ENCODE measurements around the gene PDXK. TPM values are rescaled to one million over a fixed set of nuclear protein-coding genes. Genes with fewer than 3 reads are reported as not detected.

PDXK gene
- polyA plus RNA-seq, 4 donors = 65.4 to 105 (median 67.6) TPM

DNA sequence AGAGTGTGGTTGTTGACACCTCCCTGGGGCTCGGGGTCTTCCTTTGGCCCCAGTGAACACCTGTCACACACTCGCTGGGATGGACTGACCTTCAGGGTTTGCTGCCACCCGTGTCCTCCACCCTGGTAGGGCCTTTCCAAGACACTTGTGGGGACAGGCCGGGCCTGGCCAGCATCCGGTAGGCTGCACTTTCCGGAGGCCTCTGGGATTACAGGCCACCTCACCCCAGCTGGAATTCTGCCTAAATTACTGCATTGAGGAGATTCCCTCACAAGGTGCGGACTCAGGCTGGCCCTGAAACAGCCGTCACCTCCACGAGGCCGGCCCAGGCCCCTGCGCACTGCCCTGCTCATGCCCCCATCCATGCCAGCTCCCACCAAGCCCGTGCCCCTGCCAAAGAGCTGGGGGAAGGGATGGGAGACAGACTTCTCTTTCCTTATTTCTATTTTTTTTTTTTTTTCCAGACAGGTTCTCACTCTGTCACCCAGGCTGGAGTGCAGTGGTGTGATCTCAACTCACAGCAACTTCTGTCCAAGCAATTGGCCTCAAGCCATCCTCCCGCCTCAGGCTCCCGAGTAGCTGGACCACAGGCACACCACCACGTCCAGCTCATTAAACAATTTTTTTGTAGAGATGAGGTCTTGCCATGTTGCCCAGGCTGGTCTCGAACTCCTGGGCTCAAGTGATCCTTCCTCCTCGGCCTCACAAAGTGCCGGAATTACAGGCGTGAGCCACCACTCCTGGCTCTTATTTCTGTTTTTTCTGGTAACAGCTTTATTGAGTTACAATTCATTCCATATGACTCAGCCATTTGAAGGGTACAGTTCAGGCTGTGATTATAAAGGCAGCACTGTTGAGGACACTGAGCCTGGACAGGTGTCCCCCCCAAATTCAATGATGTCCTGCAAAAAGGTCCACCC is 45.9 kb downstream of the PDXK start:
- WGBS, 3 donors = 82 to 85% (median 85%) methylated on average over 18 to 19 of the region's 19 CpGs
- Histone ChIP-seq H3K27ac (ENCODE audit: low read depth in 1 of 3, low read length in 2 of 3) (no peak overlapping the region), H3K36me3 (ENCODE audit: control insufficient read depth in 3 of 3, insufficient read depth in 2 of 3, low read depth in 1 of 3, low read length in 3 of 3) (peaks cover 0 to 46% (median 7%) of the 10 kb centered on the region in 3 donors), H3K4me1 (ENCODE audit: control insufficient read depth in 3 of 3, insufficient read depth in 2 of 3, low read depth in 1 of 3, low read length in 2 of 3) (peaks cover 0 to 25% (median 0%) of the 10 kb centered on the region in 3 donors), H3K9me3 (ENCODE audit: control insufficient read depth in 2 of 2, insufficient read depth in 1 of 2, low read depth in 1 of 2, low read length in 1 of 2) (peaks cover 0 to 3% of the 10 kb centered on the region in 2 donors), H3K27me3 (ENCODE audit: control insufficient read depth in 3 of 3, insufficient read depth in 3 of 3, low read length in 3 of 3) (no peaks in the 10 kb centered on the region), H3K4me3 (ENCODE audit: low read depth in 1 of 3, low read length in 3 of 3) (no peak overlapping the region)
- FAIRE-seq (no peak), DNase-seq (no peak)

DNA sequence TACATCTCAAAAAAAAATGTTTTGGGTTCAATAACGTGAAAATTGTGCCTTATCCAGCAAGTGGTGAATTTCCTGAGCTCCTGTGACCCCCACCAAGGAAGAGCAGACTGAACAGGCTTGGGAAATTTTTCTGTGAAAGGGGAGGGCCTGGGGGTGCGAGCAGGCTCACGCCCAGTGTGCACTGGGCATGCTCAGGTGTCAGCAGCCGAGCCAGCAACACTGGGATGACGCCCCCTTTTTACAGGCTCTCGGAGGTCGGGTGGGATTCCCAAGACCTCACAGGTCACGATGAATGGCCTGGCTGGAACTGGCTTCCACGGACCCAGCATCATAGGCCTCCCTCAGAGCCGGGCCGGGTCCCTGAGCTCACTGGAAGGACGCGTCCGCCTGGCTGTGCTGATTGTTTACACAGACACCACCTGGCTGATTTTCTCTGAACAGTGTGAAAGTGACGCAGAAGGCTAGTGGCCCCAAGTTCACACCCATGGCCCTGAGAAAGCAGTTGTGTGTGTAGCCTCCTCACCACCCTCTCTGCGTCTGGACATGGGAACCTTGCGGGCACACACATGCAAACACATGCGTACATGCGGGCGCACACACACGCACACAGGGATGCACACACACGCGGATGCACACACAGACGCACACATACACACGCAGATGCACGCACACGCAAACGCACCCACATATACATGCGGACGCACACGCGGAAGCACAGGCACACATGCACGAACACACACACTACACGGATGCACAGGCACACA is 48.0 kb downstream of the PDXK start:
- Histone ChIP-seq H3K27me3 (ENCODE audit: control insufficient read depth in 3 of 3, insufficient read depth in 3 of 3, low read length in 3 of 3) (no peaks in the 10 kb centered on the region), H3K36me3 (ENCODE audit: control insufficient read depth in 3 of 3, insufficient read depth in 2 of 3, low read depth in 1 of 3, low read length in 3 of 3) (peaks cover 0 to 27% (median 4%) of the 10 kb centered on the region in 3 donors), H3K27ac (ENCODE audit: low read depth in 1 of 3, low read length in 2 of 3) (no peak overlapping the region), H3K4me1 (ENCODE audit: control insufficient read depth in 3 of 3, insufficient read depth in 2 of 3, low read depth in 1 of 3, low read length in 2 of 3) (peaks cover 0 to 25% (median 0%) of the 10 kb centered on the region in 3 donors), H3K9me3 (ENCODE audit: control insufficient read depth in 2 of 2, insufficient read depth in 1 of 2, low read depth in 1 of 2, low read length in 1 of 2) (peaks cover 0 to 3% of the 10 kb centered on the region in 2 donors), H3K4me3 (ENCODE audit: low read depth in 1 of 3, low read length in 3 of 3) (no peak overlapping the region)
- FAIRE-seq = no peak
- 57 to 73% (median 64%) methylated on average over 34 of the region's 34 CpGs for WGBS, 3 donors
- DNase-seq = peak; percentile 36 to 61

DNA sequence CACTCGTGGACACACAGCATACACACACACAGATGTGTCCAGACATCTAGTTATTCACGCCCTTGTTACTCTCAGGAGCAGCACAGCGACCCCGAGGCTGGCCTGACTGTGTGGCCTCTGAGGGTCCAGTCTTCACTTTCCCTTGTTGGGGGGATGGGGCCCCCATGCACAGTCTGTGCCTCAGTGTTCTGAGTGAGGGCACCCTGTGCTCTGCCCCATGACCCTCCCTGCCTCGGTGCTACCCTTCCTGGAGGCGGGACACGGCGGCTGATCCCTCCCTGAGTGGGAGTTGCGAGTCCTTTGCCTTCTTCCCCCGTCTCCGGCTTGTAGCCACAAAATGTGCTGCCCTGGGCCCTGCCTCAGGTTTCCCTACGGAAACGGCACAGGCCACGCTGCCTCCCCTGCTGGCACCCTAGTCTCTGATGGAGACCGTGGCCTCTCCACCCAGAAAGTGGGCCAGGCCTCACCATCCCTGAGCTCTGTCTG is 48.6 kb downstream of the PDXK start:
- Histone ChIP-seq H3K27me3 (ENCODE audit: control insufficient read depth in 3 of 3, insufficient read depth in 3 of 3, low read length in 3 of 3) (no peaks in the 10 kb centered on the region), H3K36me3 (ENCODE audit: control insufficient read depth in 3 of 3, insufficient read depth in 2 of 3, low read depth in 1 of 3, low read length in 3 of 3) (peaks cover 0 to 22% (median 4%) of the 10 kb centered on the region in 3 donors), H3K4me3 (ENCODE audit: low read depth in 1 of 3, low read length in 3 of 3) (no peak overlapping the region), H3K4me1 (ENCODE audit: control insufficient read depth in 3 of 3, insufficient read depth in 2 of 3, low read depth in 1 of 3, low read length in 2 of 3) (peaks cover 0 to 25% (median 0%) of the 10 kb centered on the region in 3 donors), H3K9me3 (ENCODE audit: control insufficient read depth in 2 of 2, insufficient read depth in 1 of 2, low read depth in 1 of 2, low read length in 1 of 2) (peaks cover 0 to 3% of the 10 kb centered on the region in 2 donors), H3K27ac (ENCODE audit: low read depth in 1 of 3, low read length in 2 of 3) (peak overlapping the region; percentile 59 to 77 (median 70))
- DNase-seq = no peak
- no peak for FAIRE-seq
- WGBS, 3 donors = 75 to 81% (median 81%) methylated on average over 15 of the region's 15 CpGs

DNA sequence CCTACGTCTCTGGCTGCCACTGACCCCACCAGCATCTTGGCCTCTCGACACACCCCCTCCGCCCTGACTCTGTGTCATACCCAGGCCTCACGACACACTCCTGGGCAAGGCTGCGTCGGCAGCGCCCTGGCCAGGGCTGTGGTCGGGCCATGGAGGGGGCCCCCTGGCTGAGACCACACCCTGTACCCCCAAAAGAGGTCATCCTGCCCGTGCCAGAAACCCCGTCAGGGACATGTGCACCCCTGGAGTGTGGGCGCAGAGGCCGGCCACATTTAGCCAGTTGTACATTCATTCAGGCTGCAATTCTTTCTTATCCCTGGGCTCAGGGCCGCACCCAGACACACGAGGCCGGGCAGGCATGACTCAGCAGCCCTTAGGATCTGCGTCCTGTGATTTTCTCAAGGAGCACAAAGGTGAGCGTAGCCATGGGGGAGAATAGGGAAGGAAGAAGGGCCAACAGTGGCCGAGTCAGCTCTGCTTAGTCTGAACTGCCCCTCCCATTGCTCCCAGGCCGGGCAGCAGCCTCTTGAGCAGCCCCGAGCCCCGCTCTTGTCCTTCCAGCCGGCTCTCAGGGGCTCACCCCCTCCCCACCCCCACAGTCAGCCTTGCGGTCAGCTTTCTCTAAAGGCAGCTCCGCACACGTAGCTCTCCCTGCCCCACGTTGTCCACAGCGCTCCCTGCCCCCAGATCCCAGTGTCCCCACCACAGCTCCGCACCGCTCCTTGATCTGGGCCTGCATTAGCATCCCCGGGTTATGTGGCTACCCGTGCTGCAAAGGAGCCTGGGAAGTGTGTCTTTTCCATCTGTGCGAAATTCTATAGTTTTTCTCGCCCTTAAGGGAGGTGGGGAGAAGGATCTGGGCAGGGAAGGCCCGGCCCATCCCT is 49.3 kb downstream of the PDXK start:
- no peak for FAIRE-seq
- H3K4me3 ChIP-seq (ENCODE audit: low read depth in 1 of 3, low read length in 3 of 3) = peak overlapping the region in 1 of 3 donors; percentile 11
- no peaks in the 10 kb centered on the region for H3K27me3 ChIP-seq (ENCODE audit: control insufficient read depth in 3 of 3, insufficient read depth in 3 of 3, low read length in 3 of 3)
- WGBS, 3 donors = 42 to 63% (median 54%) methylated on average over 34 of the region's 34 CpGs
- H3K36me3 ChIP-seq (ENCODE audit: control insufficient read depth in 3 of 3, insufficient read depth in 2 of 3, low read depth in 1 of 3, low read length in 3 of 3) = peaks cover under 1 to 22% (median 2%) of the 10 kb centered on the region in 3 donors
- DNase-seq = peak; percentile 94
- H3K27ac ChIP-seq (ENCODE audit: low read depth in 1 of 3, low read length in 2 of 3) = peak overlapping the region; percentile 59 to 77 (median 70)
- H3K9me3 ChIP-seq (ENCODE audit: control insufficient read depth in 2 of 2, insufficient read depth in 1 of 2, low read depth in 1 of 2, low read length in 1 of 2) = no peaks in the 10 kb centered on the region
- peaks cover 0 to 25% (median 0%) of the 10 kb centered on the region in 3 donors for H3K4me1 ChIP-seq (ENCODE audit: control insufficient read depth in 3 of 3, insufficient read depth in 2 of 3, low read depth in 1 of 3, low read length in 2 of 3)

DNA sequence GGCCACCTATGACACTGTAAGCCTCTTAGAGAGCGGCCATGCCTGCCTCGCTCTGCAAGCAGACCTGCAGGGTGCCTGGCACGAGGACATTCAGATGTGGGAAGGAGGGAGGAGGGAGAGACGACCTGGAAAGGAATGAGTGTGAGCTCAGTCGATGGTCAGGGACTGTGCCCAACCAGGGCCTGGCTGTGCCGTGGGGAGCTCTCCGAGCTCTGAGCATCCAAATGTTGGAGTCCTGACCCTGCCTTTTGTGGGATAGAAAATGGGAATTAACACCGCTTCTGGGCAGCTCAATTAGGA is 49.9 kb downstream of the PDXK start:
- Histone ChIP-seq H3K4me1 (ENCODE audit: control insufficient read depth in 3 of 3, insufficient read depth in 2 of 3, low read depth in 1 of 3, low read length in 2 of 3) (peaks cover 0 to 25% (median 0%) of the 10 kb centered on the region in 3 donors), H3K4me3 (ENCODE audit: low read depth in 1 of 3, low read length in 3 of 3) (no peak overlapping the region), H3K9me3 (ENCODE audit: control insufficient read depth in 2 of 2, insufficient read depth in 1 of 2, low read depth in 1 of 2, low read length in 1 of 2) (no peaks in the 10 kb centered on the region), H3K27me3 (ENCODE audit: control insufficient read depth in 3 of 3, insufficient read depth in 3 of 3, low read length in 3 of 3) (no peaks in the 10 kb centered on the region), H3K36me3 (ENCODE audit: control insufficient read depth in 3 of 3, insufficient read depth in 2 of 3, low read depth in 1 of 3, low read length in 3 of 3) (peaks cover 2 to 24% (median 3%) of the 10 kb centered on the region in 3 donors), H3K27ac (ENCODE audit: low read depth in 1 of 3, low read length in 2 of 3) (peak overlapping the region in 1 of 3 donors; percentile 70)
- FAIRE-seq (no peak), DNase-seq (no peak)
- 64 to 93% (median 84%) methylated on average over 8 of the region's 8 CpGs for WGBS, 3 donors

DNA sequence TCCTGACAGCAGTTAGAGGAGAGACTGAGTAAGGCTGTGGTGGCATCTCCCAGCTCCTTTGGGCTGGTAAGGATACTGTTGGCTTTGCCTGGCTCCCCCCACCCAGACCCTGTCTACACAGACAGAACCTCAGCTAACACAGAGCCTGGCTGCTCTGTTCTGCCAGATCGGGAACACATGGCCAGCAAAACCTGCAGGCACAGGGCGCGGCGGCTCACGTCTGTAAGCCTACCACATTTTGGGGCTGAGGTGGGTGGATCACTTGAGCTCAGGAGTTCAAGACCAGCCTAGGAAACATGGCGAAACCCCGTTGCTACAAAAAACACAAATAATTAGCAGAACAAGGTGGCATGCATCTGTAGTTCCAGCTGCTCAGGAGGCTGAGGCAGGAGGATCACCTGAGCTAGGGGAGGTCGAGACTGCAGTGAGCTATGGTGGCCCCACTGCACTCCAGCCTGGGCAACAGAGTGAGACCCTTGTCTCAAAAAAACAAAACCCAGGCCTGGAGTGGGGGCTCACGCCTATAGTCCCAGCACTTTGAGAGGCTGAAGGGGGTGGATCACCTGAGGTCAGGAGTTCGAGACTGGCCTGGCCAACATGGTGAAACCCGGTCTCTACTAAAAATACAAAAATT is 50.5 kb downstream of the PDXK start:
- no peak for DNase-seq
- no peak overlapping the region for H3K4me3 ChIP-seq (ENCODE audit: low read depth in 1 of 3, low read length in 3 of 3)
- H3K9me3 ChIP-seq (ENCODE audit: control insufficient read depth in 2 of 2, insufficient read depth in 1 of 2, low read depth in 1 of 2, low read length in 1 of 2) = no peaks in the 10 kb centered on the region
- peaks cover 0 to 25% (median 0%) of the 10 kb centered on the region in 3 donors for H3K4me1 ChIP-seq (ENCODE audit: control insufficient read depth in 3 of 3, insufficient read depth in 2 of 3, low read depth in 1 of 3, low read length in 2 of 3)
- H3K27ac ChIP-seq (ENCODE audit: low read depth in 1 of 3, low read length in 2 of 3) = no peak overlapping the region
- peaks cover 2 to 24% (median 7%) of the 10 kb centered on the region in 3 donors for H3K36me3 ChIP-seq (ENCODE audit: control insufficient read depth in 3 of 3, insufficient read depth in 2 of 3, low read depth in 1 of 3, low read length in 3 of 3)
- no peak for FAIRE-seq
- 93 to 96% (median 94%) methylated on average over 11 of the region's 11 CpGs for WGBS, 3 donors
- H3K27me3 ChIP-seq (ENCODE audit: control insufficient read depth in 3 of 3, insufficient read depth in 3 of 3, low read length in 3 of 3) = no peaks in the 10 kb centered on the region

DNA sequence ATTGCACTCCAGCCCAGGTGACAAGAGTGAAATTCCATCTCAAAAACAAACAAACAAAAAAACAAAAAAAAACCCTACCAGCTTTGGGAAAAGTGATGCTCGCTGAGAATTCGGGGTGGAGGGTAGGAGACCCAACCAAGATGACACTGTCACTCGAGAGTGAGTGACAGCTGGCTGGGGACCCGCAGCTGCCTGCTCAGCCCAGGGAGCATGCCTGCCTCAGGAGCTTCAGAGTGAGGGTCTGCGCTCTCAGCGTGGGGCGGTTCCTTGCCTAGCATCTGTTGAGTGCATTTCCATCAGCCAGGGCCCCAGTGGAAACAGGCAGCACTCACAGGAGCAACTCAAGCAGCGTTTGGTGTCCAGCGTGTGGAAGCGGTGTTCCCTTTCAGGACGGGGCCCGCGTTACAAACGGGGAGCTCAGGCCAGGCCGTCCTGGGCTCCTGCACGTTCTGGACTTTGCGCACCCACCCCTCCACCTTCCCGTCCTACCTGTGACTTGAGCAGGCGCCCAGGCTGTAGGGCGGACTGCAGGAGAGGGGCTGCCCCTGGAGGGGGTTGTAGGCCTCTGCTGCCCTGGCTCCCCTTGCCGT is 51.2 kb downstream of the PDXK start:
- H3K36me3 ChIP-seq (ENCODE audit: control insufficient read depth in 3 of 3, insufficient read depth in 2 of 3, low read depth in 1 of 3, low read length in 3 of 3) = peaks cover 2 to 22% (median 7%) of the 10 kb centered on the region in 3 donors
- FAIRE-seq (no peak), DNase-seq (no peak)
- H3K9me3 ChIP-seq (ENCODE audit: control insufficient read depth in 2 of 2, insufficient read depth in 1 of 2, low read depth in 1 of 2, low read length in 1 of 2) = no peaks in the 10 kb centered on the region
- H3K4me3 ChIP-seq (ENCODE audit: low read depth in 1 of 3, low read length in 3 of 3) = no peak overlapping the region
- no peak overlapping the region for H3K27ac ChIP-seq (ENCODE audit: low read depth in 1 of 3, low read length in 2 of 3)
- 88 to 90% (median 89%) methylated on average over 21 of the region's 21 CpGs for WGBS, 3 donors
- no peaks in the 10 kb centered on the region for H3K27me3 ChIP-seq (ENCODE audit: control insufficient read depth in 3 of 3, insufficient read depth in 3 of 3, low read length in 3 of 3)
- peaks cover 0 to 27% (median 0%) of the 10 kb centered on the region in 3 donors for H3K4me1 ChIP-seq (ENCODE audit: control insufficient read depth in 3 of 3, insufficient read depth in 2 of 3, low read depth in 1 of 3, low read length in 2 of 3)
